WI38 (cell line): ENCODE results near the gene MEN1.

ENCODE experiments used
- H3K4me3 ChIP-seq: 2 replicates; pipeline ENCODE4 v1.5.1; 2011; ENCODE audit warnings: low read depth, mild to moderate bottlenecking, control low read depth, low read length
- CTCF ChIP-seq: IDR thresholded peaks from 2 replicates; pipeline ENCODE4 v1.5.1; 2012; ENCODE audit warnings: low read depth, mild to moderate bottlenecking, control low read depth, low read length

Gene MEN1

GRCh38 chr11:64796047-64796756 is 14.1 kb downstream of the MEN1 start:
- no peak for TF ChIP-seq CTCF

GRCh38 chr11:64794526-64794925 is 15.8 kb downstream of the MEN1 start:
- no peak for TF ChIP-seq CTCF
- no peak overlapping the region for H3K4me3 ChIP-seq

More at GRCh38 chr11:64796047-64796756, 14.1 kb downstream of the MEN1 start:
- H3K4me3 ChIP-seq: no peak overlapping the region

GRCh38 chr11:64793271-64794160 is 16.8 kb downstream of the MEN1 start:
- TF ChIP-seq CTCF: no peak
- H3K4me3 ChIP-seq: no peak overlapping the region

GRCh38 chr11:64792482-64792881 is 17.9 kb downstream of the MEN1 start:
- no peak for TF ChIP-seq CTCF
- no peak overlapping the region for H3K4me3 ChIP-seq

GRCh38 chr11:64791781-64792291 is 18.5 kb downstream of the MEN1 start:
- no peak overlapping the region for H3K4me3 ChIP-seq
- TF ChIP-seq CTCF: no peak

- no peak overlapping the region for H3K4me3 ChIP-seq
- no peak for TF ChIP-seq CTCF
Measured at GRCh38 chr11:64790205-64791095, 19.9 kb downstream of the MEN1 start.
